Measurements from ENCODE around the gene CLK4. TPM values are rescaled to one million over a fixed set of nuclear protein-coding genes. Genes with fewer than 3 reads are reported as not detected.

The CLK4 gene
- total and polyA plus RNA-seq, 2 of the 8 experiments (the other 6 are each of a cell fraction or from before 2014, with no cell fraction given) = 8.1 to 12.6 TPM

DNA sequence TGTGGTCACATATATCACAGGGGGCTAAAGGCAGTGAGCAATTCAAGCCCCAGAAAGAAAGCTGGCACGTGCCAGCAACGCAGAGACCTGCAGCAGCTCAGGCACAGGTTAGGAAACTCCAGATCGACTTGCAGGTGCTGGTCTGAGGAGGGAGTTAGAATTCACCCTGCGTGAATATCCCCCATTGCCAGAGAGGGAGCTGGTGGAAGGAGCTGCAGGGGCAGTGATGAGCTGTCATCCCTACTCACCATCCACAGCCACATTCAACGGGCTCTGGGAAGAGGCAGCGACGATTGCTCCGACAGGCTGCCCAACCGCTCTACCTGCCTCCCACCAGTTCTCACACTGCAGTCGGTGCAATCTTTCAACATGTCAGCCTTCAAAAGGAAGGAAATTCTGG, 40.8 kb upstream of the CLK4 start (continued):
- TF ChIP-seq, protein P1, sequence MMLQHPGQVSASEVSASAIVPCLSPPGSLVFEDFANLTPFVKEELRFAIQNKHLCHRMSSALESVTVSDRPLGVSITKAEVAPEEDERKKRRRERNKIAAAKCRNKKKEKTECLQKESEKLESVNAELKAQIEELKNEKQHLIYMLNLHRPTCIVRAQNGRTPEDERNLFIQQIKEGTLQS (IDR thresholded peaks at IDR 0.05; ENCODE audit: insufficient read depth, low read depth, low read length) = no peak
- TF ChIP-seq EZH2 (IDR thresholded peaks at IDR 0.05; ENCODE audit: low read depth, low read length, severe bottlenecking) = no peak
- TF ChIP-seq, protein P2, sequence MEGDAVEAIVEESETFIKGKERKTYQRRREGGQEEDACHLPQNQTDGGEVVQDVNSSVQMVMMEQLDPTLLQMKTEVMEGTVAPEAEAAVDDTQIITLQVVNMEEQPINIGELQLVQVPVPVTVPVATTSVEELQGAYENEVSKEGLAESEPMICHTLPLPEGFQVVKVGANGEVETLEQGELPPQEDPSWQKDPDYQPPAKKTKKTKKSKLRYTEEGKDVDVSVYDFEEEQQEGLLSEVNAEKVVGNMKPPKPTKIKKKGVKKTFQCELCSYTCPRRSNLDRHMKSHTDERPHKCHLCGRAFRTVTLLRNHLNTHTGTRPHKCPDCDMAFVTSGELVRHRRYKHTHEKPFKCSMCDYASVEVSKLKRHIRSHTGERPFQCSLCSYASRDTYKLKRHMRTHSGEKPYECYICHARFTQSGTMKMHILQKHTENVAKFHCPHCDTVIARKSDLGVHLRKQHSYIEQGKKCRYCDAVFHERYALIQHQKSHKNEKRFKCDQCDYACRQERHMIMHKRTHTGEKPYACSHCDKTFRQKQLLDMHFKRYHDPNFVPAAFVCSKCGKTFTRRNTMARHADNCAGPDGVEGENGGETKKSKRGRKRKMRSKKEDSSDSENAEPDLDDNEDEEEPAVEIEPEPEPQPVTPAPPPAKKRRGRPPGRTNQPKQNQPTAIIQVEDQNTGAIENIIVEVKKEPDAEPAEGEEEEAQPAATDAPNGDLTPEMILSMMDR (IDR thresholded peaks at IDR 0.05; ENCODE audit: control extremely low read depth in 1 of 3, insufficient read depth in 1 of 3, low read depth in 1 of 3, low read length in 3 of 3) = no peak
- no peak for TF ChIP-seq SIX5 (IDR thresholded peaks at IDR 0.05; ENCODE audit: low read depth, low read length)
- TF ChIP-seq RBBP5 (IDR thresholded peaks at IDR 0.05; ENCODE audit: borderline replicate concordance, low read depth, low read length) = no peak
- no peak for TF ChIP-seq EGR1 (IDR thresholded peaks at IDR 0.05; ENCODE audit: borderline replicate concordance, low read depth, low read length)

All from H1 (cell line).